K562 (cell line): ENCODE results near the gene IL10. TPM values are rescaled to one million over a fixed set of nuclear protein-coding genes. Genes with fewer than 3 reads are reported as not detected.

Source experiments
- ATAC-seq: fragments of 200-7000 bp; cut with Tn5 transposase; 3 replicates; pipeline ENCODE4 v1.9.1; 2020; ENCODE audit warnings: moderate library complexity
- BruUV-seq: library from RNA; stranded (reverse); fragments of 400-500 nt; replicated peaks from 2 replicates; lab custom pipeline; 2021; lab: Mats Ljungman, UMichigan
- CTCF ChIA-PET: fragments of 300-600 bp; formaldehyde crosslinking; extraction: SDS; loops from one replicate; lab custom pipeline; 2021; ENCODE audit warnings: low intra/inter-chr PET ratio; lab: Yijun Ruan, JAX
- POLR2A ChIA-PET: fragments of 300-600, 350-650 bp; sonication (Branson Sonifier 250); formaldehyde crosslinking; extraction: SDS; loops from one replicate; lab custom pipeline; 2021; ENCODE audit warnings: antibody characterized with exemption, inconsistent platforms; lab: Yijun Ruan, JAX
- DNase-seq, 4 experiments: peaks; one replicate each; pipeline versions ENCODE4 v3.0.0 to v3.0.0-alpha.2; 2011 to 2018; ENCODE audit warnings: low spot score in 3 of 4, mixed read lengths in 3 of 4; ENCODE audit errors: extremely low read depth in 1 of 4
- FAIRE-seq: peaks from 2 replicates; lab custom pipeline; 2011; peaks lifted over from hg19 to GRCh38; lab: Jason Lieb, UNC
- H2AFZ ChIP-seq: 2 replicates; pipeline ENCODE4 v1.6.0; 2011; ENCODE audit warnings: low read depth, low read length, control low read depth, inconsistent platforms
- H3K27ac ChIP-seq: fragments of 200-600 bp; 3 replicates; pipeline ENCODE4 v1.8.0; 2011; ENCODE audit warnings: low read depth, mild to moderate bottlenecking, control low read depth, inconsistent platforms, low read length, moderate library complexity, mixed read lengths; ENCODE audit errors: extremely low read depth
- H3K27me3 ChIP-seq, 2 experiments: fragments of 300-600 bp in 1 of 2; 2 replicates in 1 of 2; 3 replicates in 1 of 2; pipeline versions ENCODE4 v1.6.0 to v1.8.0; 2011; ENCODE audit warnings: inconsistent platforms in 2 of 2, low read length in 2 of 2, mild to moderate bottlenecking in 1 of 2, mixed read lengths in 1 of 2, moderate library complexity in 1 of 2; ENCODE audit not compliant: control insufficient read depth in 2 of 2, insufficient read depth in 2 of 2
- H3K36me3 ChIP-seq: fragments of 300-600 bp; 3 replicates; pipeline ENCODE4 v1.8.0; 2011; ENCODE audit warnings: mild to moderate bottlenecking, low read length, inconsistent platforms; ENCODE audit not compliant: control insufficient read depth, insufficient read depth
- H3K4me1 ChIP-seq, 2 experiments: fragments of 200-600 bp in 1 of 2; replicated peaks in 1 of 2; 2 replicates in 1 of 2; 3 replicates in 1 of 2; pipeline versions ENCODE4 v1.5.1 to v1.8.0; 2011; ENCODE audit warnings: inconsistent platforms in 2 of 2, low read length in 2 of 2, mild to moderate bottlenecking in 1 of 2, mixed read lengths in 1 of 2, moderate library complexity in 1 of 2; ENCODE audit not compliant: control insufficient read depth in 2 of 2, insufficient read depth in 2 of 2
- H3K4me2 ChIP-seq: 2 replicates; pipeline ENCODE4 v1.6.1; 2011; ENCODE audit warnings: low read length, control low read depth, inconsistent platforms, mixed read lengths; ENCODE audit not compliant: insufficient read depth
- H3K4me3 ChIP-seq: fragments of 200-600 bp; sonication (generic), shearing (Covaris generic); 2 replicates; pipeline ENCODE4 v1.5.1; 2016; ENCODE audit warnings: control low read depth, inconsistent platforms
- H3K79me2 ChIP-seq: fragments of 200-600 bp; 3 replicates; pipeline ENCODE4 v1.8.0; 2011; ENCODE audit warnings: low read length, inconsistent platforms; ENCODE audit not compliant: control insufficient read depth, insufficient read depth
- H3K9ac ChIP-seq, 2 experiments: 2 replicates each; pipeline versions ENCODE4 v1.6.0 to v1.6.1; 2011; ENCODE audit warnings: low read depth in 2 of 2, low read length in 2 of 2, control low read depth in 1 of 2, inconsistent platforms in 1 of 2, mild to moderate bottlenecking in 1 of 2, mixed read lengths in 1 of 2; ENCODE audit not compliant: insufficient read depth in 1 of 2
- H3K9me1 ChIP-seq: one replicate; pipeline ENCODE4 v1.6.0; 2011; ENCODE audit warnings: inconsistent platforms, mild to moderate bottlenecking, low read length, moderate library complexity; ENCODE audit not compliant: control insufficient read depth, insufficient read depth
- H3K9me3 ChIP-seq: replicated peaks from 2 replicates; pipeline ENCODE4 v1.5.1; 2011; ENCODE audit warnings: low read depth, low read length, inconsistent platforms; ENCODE audit not compliant: control insufficient read depth, insufficient read depth
- H4K20me1 ChIP-seq: replicated peaks from 2 replicates; pipeline ENCODE4 v1.6.1; 2011; ENCODE audit warnings: low read length, inconsistent platforms, mixed read lengths; ENCODE audit not compliant: control insufficient read depth, insufficient read depth
- ATF3 ChIP-seq, 2 experiments: fragments of 450-650 bp in 1 of 2; sonication (generic) in 1 of 2; formaldehyde crosslinking in 1 of 2; IDR thresholded peaks in 1 of 2; conservative IDR thresholded peaks in 1 of 2; 2 replicates each; pipeline versions ENCODE4 v1.6.1 to v1.8.1; 2016 to 2023; ENCODE audit warnings: mild to moderate bottlenecking in 2 of 2, moderate library complexity in 2 of 2, inconsistent platforms in 1 of 2, missing genetic modification reagents in 1 of 2
- BDP1 ChIP-seq: IDR thresholded peaks from 3 replicates; pipeline ENCODE4 v1.6.1; 2011; ENCODE audit not compliant: insufficient read length, insufficient read depth
- BMI1 ChIP-seq: fragments of 150-350 bp; IDR thresholded peaks from 2 replicates; pipeline ENCODE4 v1.6.1; 2014; ENCODE audit warnings: low read length
- BRCA1 ChIP-seq, 2 experiments: fragments of 450-650 bp in 1 of 2; sonication (generic) in 1 of 2; formaldehyde crosslinking in 1 of 2; IDR thresholded peaks; 2 replicates each; pipeline versions ENCODE4 v1.5.0 to v1.6.1; 2017 to 2020; ENCODE audit warnings: mild to moderate bottlenecking in 1 of 2, missing genetic modification reagents in 1 of 2
- CEBPG ChIP-seq, 3 experiments: fragments of 200-800 bp in 1 of 3; sonication (Bioruptor generic) in 1 of 3; sonication (generic) in 1 of 3; formaldehyde crosslinking in 1 of 3; IDR thresholded peaks in 2 of 3; conservative IDR thresholded peaks in 1 of 3; 2 replicates each; pipeline versions ENCODE4 v1.6.1 to v1.8.0; 2016 to 2022; ENCODE audit warnings: missing compliant biosample characterization in 2 of 3, missing genetic modification characterization in 2 of 3, mild to moderate bottlenecking in 1 of 3, missing genetic modification reagents in 1 of 3
- FOSL1 ChIP-seq: fragments of 200-800 bp; sonication (Bioruptor generic); conservative IDR thresholded peaks from 2 replicates; pipeline ENCODE4 v1.6.1; 2016; ENCODE audit warnings: missing genetic modification characterization, missing compliant biosample characterization
- KAT8 ChIP-seq: fragments of 450-650 bp; IDR thresholded peaks from 2 replicates; pipeline ENCODE4 v1.6.1; 2016; ENCODE audit warnings: low read depth, mild to moderate bottlenecking
- RBM15 ChIP-seq: fragments of 200-400 bp; formaldehyde crosslinking; IDR thresholded peaks from 2 replicates; pipeline ENCODE4 v1.6.1; 2018; ENCODE audit warnings: mild to moderate bottlenecking, low read length, moderate library complexity; ENCODE audit not compliant: insufficient read depth
- ZNF311 ChIP-seq: fragments of 250-450 bp; sonication (Bioruptor Pico); IDR thresholded peaks from 2 replicates; pipeline ENCODE4 v1.4.0; 2020; ENCODE audit warnings: mild to moderate bottlenecking, moderate library complexity
- ZNF444 ChIP-seq: fragments of 250-450 bp; sonication (Bioruptor Pico); IDR thresholded peaks from 2 replicates; pipeline ENCODE4 v1.4.0; 2020; ENCODE audit warnings: mild to moderate bottlenecking, moderate library complexity
- ZNF512 ChIP-seq: IDR thresholded peaks from 2 replicates; pipeline ENCODE4 v1.6.1; 2016; ENCODE audit warnings: missing genetic modification characterization, missing compliant biosample characterization
- ZNF830 ChIP-seq: fragments of 250-450 bp; sonication (Bioruptor Pico); IDR thresholded peaks from 2 replicates; pipeline ENCODE4 v1.5.0; 2021; ENCODE audit warnings: mild to moderate bottlenecking
- WGBS: fragments of 100-300 bp; shearing (Covaris generic); methylation state at CpG from one replicate; pipeline ENCODE4 v1.1.6; 2016; ENCODE audit warnings: low coverage, mixed read lengths; ENCODE audit not compliant: insufficient coverage; ENCODE audit errors: missing lambda C conversion rate; 5-methylcytosine and 5-hydroxymethylcytosine counted together
- in situ Hi-C: fragments of 300-500 bp; cut with MboI; formaldehyde crosslinking; loops from 4 replicates; pipeline ENCODE4 v1.15.0; 2018; ENCODE audit warnings: inconsistent platforms, mixed read lengths
- intact Hi-C: fragments of 100-400 bp; cut with micrococcal nuclease; formaldehyde crosslinking; loops from 2 replicates; pipeline ENCODE4 v1.14.2; 2022
- polyA plus RNA-seq, 8 experiments: library from polyadenylated mRNA; depleted of rRNA in 4 of 8; stranded (reverse) in 5 of 8; unstranded in 3 of 8; fragments of >200 nt; fragmentation: Nextera tagmentation in 2 of 8; fragmentation: Illumina TruSeq in 1 of 8; extraction: Ambion mirVana in 2 of 8; extraction: Trizol in 1 of 8; gene quantifications; 2 replicates each; pipeline versions ENCODE4 v1.2.1 to v1.2.3, GENCODE V29; 2011 to 2014; ENCODE audit warnings: inconsistent platforms in 1 of 8, missing spikeins in 1 of 8
- total RNA-seq, 7 experiments: library from RNA; depleted of rRNA in 6 of 7; stranded (reverse); fragments of >200 nt in 6 of 7; fragmentation: Illumina TruSeq in 2 of 7; extraction: Trizol in 2 of 7; gene quantifications; 2 replicates each; pipeline versions ENCODE4 v1.2.1 to v1.2.3, GENCODE V29; 2011 to 2021; ENCODE audit warnings: low replicate concordance in 1 of 7

Gene IL10
- total and polyA plus RNA-seq, 9 of the 15 experiments (the other 6 are each of a cell fraction or from before 2014, with no cell fraction given) = 0.29 TPM; not detected in 8

GRCh38 chr1:206802401-206802800, 30.1 kb upstream of the IL10 start:
- H3K4me1 ChIP-seq = no peaks in the 10 kb centered on the region; a peak in 1 of 5 replicates

More at GRCh38 chr1:206802401-206802800, 30.1 kb upstream of the IL10 start:
- TF ChIP-seq ATF3 (IDR thresholded peaks at IDR 0.05) (peak; percentile 78), ATF3 (CRISPR knock-in tag; conservative IDR thresholded peaks at IDR 0.05) (no peak), ZNF830 (no peak), BDP1 (no peak), BRCA1 (IDR thresholded peaks at IDR 0.05) (no peak), BRCA1 (CRISPR knock-in tag; IDR thresholded peaks at IDR 0.05) (no peak), RBM15 (no peak), FOSL1 (peak; percentile 58; the same call in 1 of the 2 replicates), ZNF311 (CRISPR knock-in tag) (no peak), ZNF512 (peak; percentile 64), ZNF444 (no peak), BMI1 (no peak), CEBPG (CRISPR knock-in tag; IDR thresholded peaks at IDR 0.05) (no peak), CEBPG (tag; conservative IDR thresholded peaks at IDR 0.05 in 1 of 2, IDR thresholded peaks at IDR 0.05 in 1 of 2) (peak in 1 of 2 experiments; percentile 66; a peak in 2 of 4 replicates), KAT8 (no peak)
- H3K9ac ChIP-seq = no peak overlapping the region
- FAIRE-seq (no peak), ATAC-seq (no peak), DNase-seq (no peak)
- no TSS peak for BruUV-seq
- H3K4me3 ChIP-seq = no peak overlapping the region
- no peaks in the 10 kb centered on the region for H3K79me2 ChIP-seq
- no peak overlapping the region for H3K4me2 ChIP-seq
- H3K27me3 ChIP-seq = peaks cover 13 to 29% of the 10 kb centered on the region in 2 experiments
- in situ Hi-C loops = loop anchor here (5.0 kb wide), 1 partner anchor 65 kb away; no protein-coding TSS in a partner anchor
- CTCF ChIA-PET = interaction anchor here (0.7 kb wide), 2 partner anchors 169 to 372 kb away, joined by 3 read pairs; no protein-coding TSS in a partner anchor
- H3K36me3 ChIP-seq = no peaks in the 10 kb centered on the region
- 6% methylated on average over 4 of the region's 4 CpGs for WGBS
- 0 out of 2 replicates have a peak, but pooled peaks cover 5% of the 10 kb centered on the region for H4K20me1 ChIP-seq
- intact Hi-C loops = loop anchor here (10.0 kb wide), 1 partner anchor 308 kb away; no protein-coding TSS in a partner anchor
- POLR2A ChIA-PET = no interaction called here
- H3K27ac ChIP-seq = no peak overlapping the region
- H2AFZ ChIP-seq = no peak overlapping the region
- H3K9me3 ChIP-seq = no peaks in the 10 kb centered on the region
- H3K9me1 ChIP-seq = peaks cover 3% of the 10 kb centered on the region
